ENCODE data around the gene SAP30. TPM values are rescaled to one million over a fixed set of nuclear protein-coding genes. Genes with fewer than 3 reads are reported as not detected.

Gene SAP30
- total and polyA plus RNA-seq, 9 of the 15 experiments (the other 6 are each of a cell fraction or from before 2014, with no cell fraction given): 5.9 to 51.1 (median 32.6) TPM

DNA sequence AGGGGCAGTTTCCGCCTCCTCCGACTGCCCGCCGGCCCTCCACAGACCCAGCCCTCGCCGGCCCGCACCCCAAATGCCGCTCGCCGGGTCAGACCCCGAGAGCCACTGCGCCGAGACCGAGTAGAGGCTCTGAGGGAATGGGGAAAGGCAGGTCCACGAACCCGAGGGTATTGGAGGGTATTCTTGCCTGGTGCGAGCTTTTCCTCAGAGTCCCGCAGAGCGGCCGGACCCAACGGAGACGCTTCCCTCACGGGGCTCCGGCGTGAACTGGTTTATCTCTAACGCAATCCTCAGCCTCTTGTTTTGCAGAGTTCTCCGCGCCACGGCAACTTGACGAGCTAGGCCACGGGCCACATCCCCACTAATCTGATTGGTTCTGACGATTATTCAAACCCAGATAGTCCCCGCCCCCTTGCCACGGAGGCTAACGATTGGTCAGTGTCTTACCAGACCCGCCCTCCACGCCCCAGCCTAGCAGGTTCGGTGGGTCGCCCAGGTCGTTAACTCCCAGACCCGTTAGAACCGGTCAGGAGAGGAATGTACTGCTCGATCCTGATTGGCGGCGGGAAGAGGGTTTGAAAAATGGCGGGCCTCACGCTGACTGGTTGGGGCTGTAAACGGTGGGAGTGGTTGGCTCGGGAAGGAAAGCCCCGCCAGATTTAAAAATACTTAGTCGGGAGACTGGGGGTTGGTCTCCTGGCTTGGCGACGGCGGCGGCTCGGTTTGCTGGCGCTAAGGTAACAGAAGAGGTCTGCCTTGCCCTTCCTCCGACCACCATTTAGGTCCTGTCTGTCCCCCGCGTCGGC, 36.5 kb upstream of the SAP30 start, which contains the start of gene HMGB2 (continued):
- peak; percentile 91 for TF ChIP-seq CEBPB (tag; IDR thresholded peaks at IDR 0.05)
- TF ChIP-seq CCNT2 (IDR thresholded peaks at IDR 0.05; ENCODE audit: borderline replicate concordance, extremely low read depth, insufficient read length, low read depth, low read length): peak; percentile 21
- TF ChIP-seq, protein P1, sequence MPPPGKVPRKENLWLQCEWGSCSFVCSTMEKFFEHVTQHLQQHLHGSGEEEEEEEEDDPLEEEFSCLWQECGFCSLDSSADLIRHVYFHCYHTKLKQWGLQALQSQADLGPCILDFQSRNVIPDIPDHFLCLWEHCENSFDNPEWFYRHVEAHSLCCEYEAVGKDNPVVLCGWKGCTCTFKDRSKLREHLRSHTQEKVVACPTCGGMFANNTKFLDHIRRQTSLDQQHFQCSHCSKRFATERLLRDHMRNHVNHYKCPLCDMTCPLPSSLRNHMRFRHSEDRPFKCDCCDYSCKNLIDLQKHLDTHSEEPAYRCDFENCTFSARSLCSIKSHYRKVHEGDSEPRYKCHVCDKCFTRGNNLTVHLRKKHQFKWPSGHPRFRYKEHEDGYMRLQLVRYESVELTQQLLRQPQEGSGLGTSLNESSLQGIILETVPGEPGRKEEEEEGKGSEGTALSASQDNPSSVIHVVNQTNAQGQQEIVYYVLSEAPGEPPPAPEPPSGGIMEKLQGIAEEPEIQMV (tag; conservative IDR thresholded peaks at IDR 0.05; ENCODE audit: low read depth): peak; percentile 79
- no peak for TF ChIP-seq PHB2 (IDR thresholded peaks at IDR 0.05; ENCODE audit: low read depth)
- no peak for TF ChIP-seq ZNF133 (CRISPR knock-in tag; IDR thresholded peaks at IDR 0.05)
- no peak for TF ChIP-seq RBM15 (IDR thresholded peaks at IDR 0.05; ENCODE audit: insufficient read depth, low read length)
- no peak for TF ChIP-seq GATAD2A (IDR thresholded peaks at IDR 0.05)
- no peak for TF ChIP-seq U2AF1 (optimal IDR thresholded peaks at IDR 0.05; ENCODE audit: low read depth, low read length)
- TF ChIP-seq PML (IDR thresholded peaks at IDR 0.05; ENCODE audit: low read length): peak; percentile 91
- TF ChIP-seq ZNF165 (CRISPR knock-in tag; IDR thresholded peaks at IDR 0.05; ENCODE audit: borderline replicate concordance): 0 out of 2 replicates have a peak, but pooled peaks have one; percentile 58
- no peak for TF ChIP-seq PPARD (CRISPR knock-in tag; IDR thresholded peaks at IDR 0.05)
- TF ChIP-seq MTF1 (CRISPR knock-in tag; IDR thresholded peaks at IDR 0.05; ENCODE audit: borderline replicate concordance): no peak
- TF ChIP-seq, protein P2, sequence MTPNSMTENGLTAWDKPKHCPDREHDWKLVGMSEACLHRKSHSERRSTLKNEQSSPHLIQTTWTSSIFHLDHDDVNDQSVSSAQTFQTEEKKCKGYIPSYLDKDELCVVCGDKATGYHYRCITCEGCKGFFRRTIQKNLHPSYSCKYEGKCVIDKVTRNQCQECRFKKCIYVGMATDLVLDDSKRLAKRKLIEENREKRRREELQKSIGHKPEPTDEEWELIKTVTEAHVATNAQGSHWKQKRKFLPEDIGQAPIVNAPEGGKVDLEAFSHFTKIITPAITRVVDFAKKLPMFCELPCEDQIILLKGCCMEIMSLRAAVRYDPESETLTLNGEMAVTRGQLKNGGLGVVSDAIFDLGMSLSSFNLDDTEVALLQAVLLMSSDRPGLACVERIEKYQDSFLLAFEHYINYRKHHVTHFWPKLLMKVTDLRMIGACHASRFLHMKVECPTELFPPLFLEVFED (CRISPR knock-in tag; conservative IDR thresholded peaks at IDR 0.05): 0 out of 2 replicates have a peak, but pooled peaks have one; percentile 48
- peak; percentile 90 for TF ChIP-seq FIP1L1 (IDR thresholded peaks at IDR 0.05; ENCODE audit: low read depth, low read length, poor library complexity, severe bottlenecking)
- peak; percentile 99 for TF ChIP-seq SRSF3 (IDR thresholded peaks at IDR 0.05; ENCODE audit: insufficient read depth, low read length)
- TF ChIP-seq, protein P3, sequence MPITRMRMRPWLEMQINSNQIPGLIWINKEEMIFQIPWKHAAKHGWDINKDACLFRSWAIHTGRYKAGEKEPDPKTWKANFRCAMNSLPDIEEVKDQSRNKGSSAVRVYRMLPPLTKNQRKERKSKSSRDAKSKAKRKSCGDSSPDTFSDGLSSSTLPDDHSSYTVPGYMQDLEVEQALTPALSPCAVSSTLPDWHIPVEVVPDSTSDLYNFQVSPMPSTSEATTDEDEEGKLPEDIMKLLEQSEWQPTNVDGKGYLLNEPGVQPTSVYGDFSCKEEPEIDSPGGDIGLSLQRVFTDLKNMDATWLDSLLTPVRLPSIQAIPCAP (CRISPR knock-in tag; IDR thresholded peaks at IDR 0.05; ENCODE audit: borderline replicate concordance): no peak
- TF ChIP-seq, protein P4, sequence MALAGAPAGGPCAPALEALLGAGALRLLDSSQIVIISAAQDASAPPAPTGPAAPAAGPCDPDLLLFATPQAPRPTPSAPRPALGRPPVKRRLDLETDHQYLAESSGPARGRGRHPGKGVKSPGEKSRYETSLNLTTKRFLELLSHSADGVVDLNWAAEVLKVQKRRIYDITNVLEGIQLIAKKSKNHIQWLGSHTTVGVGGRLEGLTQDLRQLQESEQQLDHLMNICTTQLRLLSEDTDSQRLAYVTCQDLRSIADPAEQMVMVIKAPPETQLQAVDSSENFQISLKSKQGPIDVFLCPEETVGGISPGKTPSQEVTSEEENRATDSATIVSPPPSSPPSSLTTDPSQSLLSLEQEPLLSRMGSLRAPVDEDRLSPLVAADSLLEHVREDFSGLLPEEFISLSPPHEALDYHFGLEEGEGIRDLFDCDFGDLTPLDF (CRISPR knock-in tag; IDR thresholded peaks at IDR 0.05): peak; percentile 100
- TF ChIP-seq HMG20A (CRISPR knock-in tag; conservative IDR thresholded peaks at IDR 0.05): no peak
- TF ChIP-seq TAF9B (IDR thresholded peaks at IDR 0.05; ENCODE audit: partially characterized antibody): peak; percentile 93
